NCI-H510A treated with DMSO at 0.1 percent for 48 hours (cell line): ENCODE data around the gene DDAH1.
A peak's percentile ranks its signal among the peaks of the same experiment; 100 is the strongest.

Source experiments
- DNase-seq: peaks from one replicate; lab custom pipeline; 2025; lab: John Stamatoyannopoulos, UW

Gene DDAH1

DNA sequence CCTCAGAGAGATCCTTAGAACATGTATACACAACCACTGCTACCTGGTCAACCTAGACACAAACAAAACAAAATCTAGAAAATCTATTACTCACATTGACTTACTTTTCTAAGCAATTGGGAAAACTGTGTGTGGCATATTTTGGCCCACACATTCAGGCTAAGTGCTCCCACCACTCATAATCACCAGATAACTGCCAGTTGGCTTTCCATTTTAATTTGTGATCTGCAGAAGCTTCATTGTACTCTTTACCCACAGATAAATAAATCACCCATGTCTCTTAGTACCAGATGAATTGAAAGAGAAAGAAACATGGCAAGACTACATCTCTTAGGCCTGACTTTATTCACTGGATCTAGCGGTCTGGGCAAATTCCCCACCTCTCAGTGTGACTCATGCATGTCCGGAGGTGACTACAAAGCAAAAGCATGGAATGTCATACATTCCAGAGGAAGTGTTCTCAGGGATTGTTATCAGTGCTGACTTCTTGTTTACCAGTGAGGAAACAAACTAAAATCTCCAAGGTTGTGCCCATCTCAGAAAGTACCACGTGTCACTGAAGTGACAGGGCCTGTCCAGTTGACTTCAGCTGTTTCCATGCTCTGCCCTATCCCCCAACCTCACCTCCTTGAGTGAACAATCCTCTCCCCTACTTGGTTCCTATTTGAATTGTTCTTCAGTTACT lies 136.1 kb downstream of the DDAH1 start:
- DNase-seq, result no peak

DNA sequence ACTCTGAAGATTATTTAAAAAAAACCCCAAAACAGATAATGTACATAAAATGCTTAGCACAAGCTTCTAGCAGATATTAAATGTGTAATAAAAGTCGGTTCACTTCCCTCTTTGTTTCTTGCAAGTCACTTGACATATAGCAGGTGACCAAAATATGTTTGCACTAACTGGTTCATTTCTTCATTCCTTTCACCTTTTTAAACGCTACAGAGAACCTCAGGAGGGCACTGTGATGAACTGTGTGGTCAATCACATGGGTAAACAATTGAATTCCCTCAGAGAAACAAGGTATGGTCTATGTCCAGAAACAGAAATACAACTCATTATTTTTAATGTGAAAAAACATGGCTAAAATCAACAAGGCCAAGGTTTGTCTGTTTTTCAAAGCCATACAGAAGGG lies 137.2 kb downstream of the DDAH1 start:
- no peak for DNase-seq

DNA sequence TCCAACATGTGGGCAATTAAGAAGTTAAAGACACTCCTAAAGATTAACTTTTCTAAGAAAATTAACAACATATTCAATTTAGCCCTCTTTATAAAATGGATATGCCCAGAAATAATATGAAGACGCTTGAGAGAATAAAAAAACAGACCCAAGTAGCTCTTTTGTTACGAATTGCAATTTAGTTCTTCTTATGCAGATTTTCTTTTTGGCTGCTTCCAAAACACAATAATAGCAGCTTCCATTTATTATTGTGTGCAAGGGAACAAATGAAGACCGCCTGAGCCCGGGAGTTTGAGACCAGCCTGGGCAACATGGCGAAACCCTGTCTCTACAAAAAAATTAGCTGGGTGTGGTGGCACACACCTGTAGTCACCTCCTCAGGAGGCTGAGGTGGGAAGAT lies 138.1 kb downstream of the DDAH1 start:
- DNase-seq, result no peak

DNA sequence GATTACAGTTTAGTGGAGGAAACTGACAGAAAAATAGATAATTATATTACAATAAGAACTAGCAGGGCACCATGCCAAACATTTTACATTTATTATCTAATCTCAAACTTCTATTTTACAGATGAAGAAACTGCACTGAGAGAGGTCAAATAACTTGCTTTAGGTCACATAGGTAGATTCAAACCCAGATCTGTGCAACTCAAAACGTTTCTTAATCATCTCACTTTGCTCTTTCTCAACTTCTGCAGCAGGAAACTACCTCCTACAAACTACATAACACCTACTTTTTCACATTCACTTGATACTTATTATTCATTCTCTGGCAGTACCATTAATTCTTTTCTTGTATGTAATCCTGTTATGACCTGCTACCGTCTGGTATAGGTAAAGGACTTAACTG lies 138.6 kb downstream of the DDAH1 start:
- no peak for DNase-seq

DNA sequence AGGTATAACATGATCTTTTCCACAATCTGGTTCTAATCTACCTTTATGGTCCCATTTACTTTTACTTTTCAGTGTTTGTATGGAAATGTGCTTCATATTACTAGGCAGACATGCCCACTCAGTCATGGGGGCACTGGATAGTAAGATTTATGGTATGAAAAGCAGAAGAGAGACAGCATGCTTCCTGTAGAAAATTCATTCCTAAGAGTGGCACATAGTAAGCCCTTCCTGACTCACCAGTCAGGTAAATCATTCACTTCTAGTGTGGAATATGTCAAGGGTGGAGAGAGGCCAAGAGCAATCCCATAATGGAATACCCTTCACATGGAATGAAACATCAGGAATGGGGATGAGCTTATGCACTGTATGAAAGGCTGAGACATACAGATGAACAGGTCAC lies 139.0 kb downstream of the DDAH1 start:
- DNase-seq, result no peak

DNA sequence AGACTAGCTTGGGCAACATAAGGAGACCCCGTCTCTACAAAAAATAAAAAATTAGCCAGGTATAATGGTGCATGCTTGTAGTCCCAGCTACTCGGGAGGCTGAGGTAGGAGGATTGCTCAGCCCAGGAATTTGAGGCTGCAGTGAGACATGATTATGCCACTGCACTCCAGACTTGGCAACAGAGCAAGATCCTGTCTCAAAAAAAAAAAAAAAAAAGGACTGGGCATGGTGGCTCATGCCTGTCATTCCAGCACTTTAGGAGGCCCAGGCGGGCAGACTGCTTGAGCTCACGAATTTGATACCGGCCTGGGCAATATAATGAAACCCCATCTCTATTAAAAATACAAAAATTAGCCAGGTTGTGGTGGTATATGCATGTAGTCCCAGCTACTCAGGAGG lies 141.2 kb downstream of the DDAH1 start:
- no peak for DNase-seq

DNA sequence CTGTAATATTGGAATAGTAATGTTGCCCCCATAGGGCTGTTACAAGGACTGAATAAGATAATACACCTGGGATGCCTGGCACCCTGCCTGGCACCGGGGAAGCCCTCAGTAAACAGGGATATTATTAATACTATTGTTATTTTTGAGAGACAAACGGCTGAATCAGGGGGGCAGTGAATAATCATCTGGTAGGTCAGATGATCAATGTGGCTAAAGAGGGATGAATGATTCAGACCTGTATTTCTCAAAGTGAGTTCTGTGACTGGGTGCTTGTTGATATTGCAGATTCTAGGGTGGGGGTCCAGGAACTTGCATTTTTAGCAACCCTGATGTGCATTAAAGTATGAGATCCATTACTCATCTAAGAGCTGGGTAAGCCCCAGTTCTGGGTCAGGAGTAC lies 142.3 kb downstream of the DDAH1 start:
- DNase-seq, result no peak

DNA sequence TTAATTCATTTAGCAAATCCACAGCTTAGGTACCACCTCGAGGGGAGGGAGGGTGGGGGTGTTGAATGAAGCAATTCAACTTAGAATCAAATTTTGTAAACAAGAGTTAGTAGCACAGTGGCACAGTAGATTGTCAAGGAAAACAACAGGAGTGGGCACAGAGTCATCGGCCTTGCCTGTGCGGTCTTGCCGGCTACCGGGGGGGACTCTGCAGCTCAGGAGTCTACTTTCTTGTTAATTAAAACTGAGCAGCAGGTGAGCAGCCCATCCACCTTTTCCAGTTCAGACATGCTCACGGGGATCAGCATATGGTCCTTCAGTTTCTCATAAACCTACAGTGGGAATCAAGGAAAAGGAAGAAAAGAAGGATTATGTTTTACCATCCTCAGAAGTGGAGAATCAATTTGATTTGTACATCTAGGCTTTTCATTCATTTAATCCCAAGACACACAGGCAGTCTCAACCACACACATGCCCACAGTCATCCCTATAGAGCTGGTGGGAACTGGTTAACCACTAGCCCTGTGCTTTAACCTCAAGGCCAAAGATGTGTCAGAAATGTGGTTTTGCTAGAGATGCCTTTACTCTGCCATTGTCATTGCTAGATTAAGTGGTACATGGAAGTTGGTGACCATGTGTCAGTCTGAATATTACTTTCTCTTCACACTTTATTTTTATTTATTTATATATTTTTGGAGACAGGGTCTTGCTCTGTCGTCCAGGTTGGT lies 143.6 kb downstream of the DDAH1 start:
- DNase-seq, result no peak

DNA sequence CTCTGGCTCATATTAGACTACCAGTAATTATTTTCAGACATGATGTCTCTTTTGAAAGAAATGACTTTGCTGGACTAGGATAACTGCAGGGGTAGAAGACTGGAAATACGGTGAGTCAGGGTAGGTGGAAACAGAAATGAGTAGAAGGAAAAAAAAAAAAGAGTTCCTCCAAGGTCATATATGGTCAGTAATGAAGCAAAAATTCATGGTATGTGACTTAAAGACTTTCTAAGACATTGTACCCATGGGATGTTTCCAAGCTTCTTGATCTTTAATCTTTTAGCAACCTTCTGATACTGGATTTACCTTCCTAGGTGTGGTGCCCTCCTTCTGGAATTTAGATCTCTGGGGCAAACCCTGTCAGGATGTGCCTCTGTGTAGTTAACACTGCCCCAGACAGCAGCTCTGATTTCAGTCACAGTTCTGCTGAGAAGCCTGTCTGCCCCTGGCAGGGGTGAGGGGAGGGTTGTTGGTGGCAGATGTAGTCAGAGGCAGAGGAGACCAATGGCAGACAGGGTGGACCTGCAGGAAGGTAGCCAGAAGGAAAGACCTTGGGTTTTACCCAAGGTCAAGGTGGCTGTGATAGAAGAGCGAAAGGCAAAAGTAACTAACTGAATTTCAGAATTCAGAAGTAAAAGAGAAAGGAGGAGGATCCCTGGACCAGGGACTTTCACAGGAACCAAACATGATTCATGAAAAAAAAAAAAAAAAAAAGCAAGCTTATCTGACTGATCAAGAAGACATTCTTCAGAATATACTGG lies 144.4 kb downstream of the DDAH1 start:
- DNase-seq, result no peak

DNA sequence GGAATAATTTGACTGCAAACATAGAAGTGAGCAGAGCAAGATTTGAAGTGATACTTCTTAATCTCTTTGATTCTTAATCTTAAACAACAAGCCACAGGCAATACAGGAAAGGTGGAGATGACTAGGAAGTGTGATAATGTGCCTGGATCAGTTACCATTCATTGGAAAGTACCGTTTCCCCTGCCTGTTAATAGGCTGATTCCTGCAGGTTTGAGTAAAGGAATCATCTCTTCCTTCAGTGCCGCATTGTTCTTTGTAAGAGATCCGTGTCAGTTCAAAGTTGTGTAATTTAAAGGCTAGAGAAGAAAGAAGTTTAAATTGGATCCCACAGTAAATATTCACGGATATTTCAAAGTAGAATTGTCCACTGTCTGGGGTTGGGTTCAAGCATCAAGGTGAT lies 145.0 kb downstream of the DDAH1 start:
- DNase-seq, result no peak

DNA sequence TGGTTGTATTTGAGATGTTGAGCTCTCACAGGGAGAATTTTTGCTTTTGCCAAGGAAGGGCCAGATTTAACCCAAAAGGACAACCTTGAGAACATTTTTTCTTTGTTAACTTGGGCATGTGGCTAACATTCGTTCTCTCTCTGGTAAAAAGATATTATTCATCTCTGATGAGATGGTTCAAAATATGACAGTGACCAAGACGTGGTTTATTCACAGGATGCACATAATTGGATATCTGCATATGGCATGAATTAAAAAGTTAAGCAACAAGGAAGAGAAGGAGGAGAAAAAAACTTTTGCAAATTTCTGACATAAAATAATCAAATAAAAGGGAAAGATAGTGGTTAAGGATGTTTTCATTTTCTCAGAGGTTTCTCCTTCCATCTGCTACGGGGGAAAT lies 145.5 kb downstream of the DDAH1 start:
- DNase-seq, result no peak

DNA sequence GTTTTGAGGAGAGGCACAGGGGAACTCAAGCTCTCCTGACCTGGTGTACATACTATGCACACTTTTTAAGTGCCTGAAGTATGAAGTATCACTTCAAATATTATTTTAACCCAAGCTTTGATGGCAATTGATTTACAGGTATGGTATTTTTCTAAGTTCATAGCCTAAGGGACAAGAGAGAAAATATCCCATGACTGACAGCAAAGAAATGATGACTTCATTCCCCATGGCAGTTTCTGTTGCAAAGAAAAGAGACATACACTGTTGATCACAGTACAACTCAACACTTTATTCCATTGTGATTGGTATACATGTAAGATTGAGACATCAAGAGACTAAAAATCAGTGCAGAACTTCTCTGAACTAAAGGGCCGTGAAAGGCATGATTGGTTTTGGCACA lies 146.7 kb downstream of the DDAH1 start:
- no peak for DNase-seq

DNA sequence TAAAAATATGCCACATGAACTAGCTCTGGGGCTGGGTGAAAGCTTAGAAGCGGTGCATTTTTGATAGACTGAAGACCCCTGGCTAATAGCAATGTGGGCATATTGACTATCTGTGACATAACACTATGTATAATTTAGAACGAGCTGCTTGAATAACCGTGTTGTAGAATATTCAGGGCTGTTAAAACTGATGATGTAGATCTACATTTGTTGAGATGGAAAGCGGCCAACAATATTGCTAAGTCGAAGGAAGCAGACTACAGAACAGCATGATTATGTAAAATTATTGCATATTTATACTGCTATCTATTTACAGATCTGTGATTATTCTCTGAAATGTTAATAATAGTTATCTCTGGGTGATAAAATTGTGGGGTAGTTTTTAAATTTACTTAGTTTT lies 147.4 kb downstream of the DDAH1 start:
- DNase-seq, result no peak

DNA sequence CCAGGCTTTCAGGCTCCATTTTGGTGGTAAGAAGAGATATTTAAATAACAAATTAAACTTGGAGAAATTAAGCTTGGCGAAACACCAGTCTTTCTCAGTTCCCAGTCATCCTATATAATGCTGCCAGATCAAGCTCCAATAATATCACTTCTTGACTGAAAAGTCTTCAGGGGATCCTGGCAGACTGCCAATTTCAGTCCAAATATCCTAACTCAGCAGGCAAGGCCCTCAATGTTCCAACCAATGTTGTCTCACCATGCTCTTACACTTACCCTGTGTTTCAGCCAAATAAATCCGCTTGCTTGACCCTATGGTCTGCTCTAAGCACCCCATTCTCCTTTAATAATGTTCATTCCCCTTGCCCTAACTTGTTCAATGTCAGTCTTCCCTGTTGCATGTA lies 148.6 kb downstream of the DDAH1 start:
- DNase-seq, result no peak

DNA sequence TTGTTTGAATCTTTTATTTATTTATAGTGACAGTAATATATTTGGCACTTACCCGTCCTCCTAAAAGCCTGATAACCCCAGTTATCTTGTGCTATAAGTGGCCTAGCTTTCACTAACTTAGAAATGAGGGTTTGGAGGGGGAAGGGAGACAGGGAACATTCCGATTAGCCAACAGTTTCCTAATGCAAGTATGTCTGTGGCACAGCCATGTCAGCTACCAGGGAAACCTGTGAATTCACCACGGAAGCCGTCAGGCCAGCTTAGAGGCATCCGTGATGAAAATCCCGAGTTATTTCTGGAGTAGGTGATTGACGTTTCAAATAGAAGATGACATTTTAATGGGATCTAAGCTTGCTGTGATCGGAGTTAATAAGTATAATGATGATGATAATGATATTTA lies 149.2 kb downstream of the DDAH1 start:
- DNase-seq, result no peak

DNA sequence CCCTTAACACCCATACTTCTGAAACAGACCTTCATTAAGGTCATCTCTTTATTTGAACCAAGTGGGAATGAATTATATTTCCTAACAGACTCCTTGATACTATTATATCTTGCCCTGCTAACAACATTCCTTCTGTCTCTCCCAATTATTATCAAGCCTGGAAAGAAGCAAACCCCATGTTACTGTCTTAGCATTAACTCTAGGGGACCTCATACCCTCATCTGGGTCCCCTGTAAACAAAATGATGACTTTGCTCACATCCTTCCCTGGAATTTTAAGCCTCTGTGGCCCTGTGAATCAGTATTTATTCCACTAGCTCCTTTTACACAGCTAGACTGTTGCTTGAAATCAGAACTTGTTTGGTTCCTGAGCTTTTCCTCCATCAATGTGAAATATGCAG lies 150.2 kb downstream of the DDAH1 start:
- no peak for DNase-seq

DNA sequence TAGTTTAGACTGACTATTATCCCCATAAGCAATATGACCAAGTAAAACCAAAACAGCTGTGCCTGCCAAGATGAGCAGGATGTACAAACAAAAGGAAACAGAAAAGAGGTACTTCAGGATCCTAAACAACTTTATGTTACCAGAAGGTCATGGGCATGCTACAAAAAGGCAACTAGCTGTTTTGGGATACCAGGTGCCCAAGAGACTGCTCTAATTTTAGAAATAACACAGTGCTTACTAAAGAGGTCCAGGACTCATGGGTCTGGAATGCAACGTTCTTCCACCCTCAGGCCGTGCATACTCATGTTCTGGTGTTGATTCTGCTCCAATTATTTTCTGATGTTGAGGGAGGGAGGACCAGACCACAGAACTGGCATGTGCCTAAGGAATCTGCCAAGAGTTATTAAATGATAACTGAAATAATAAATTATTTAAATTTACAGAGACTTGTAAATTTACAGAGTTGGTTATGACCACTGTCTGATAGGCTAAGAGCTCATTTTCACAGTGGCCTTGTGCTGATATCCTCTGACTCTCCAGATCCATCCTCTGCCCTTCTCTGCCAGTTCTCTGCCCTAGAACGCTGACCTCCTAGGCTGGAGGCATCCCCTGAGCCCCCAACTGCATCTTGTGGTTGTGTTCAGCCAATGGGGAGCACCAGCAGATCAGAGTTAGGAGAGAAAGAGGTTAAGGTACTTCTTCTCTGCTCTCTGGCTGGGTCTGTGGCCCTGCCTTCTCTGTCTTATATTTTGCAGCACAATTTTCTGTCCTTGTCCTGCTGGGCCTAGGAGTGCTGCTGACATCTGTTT lies 150.9 kb downstream of the DDAH1 start:
- DNase-seq, result peak; percentile 31

DNA sequence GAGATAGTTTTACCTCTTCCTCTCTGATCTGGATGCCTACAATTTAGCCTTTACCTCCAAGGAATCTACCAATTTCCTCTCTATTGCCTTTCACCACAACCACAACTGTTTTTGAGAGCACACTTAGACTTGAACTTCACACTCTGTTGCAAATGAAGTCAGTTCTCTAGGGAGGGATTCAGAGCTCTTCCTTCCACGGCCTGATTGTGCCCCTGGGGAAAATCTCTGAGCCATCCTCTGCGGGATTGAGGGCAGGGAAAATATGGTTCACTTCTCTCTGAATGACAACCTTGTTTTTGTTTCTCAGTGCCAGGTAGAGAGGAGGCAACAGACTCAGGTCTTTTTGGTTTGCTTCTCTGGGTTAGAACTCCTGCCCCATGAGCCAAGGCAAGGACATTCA lies 153.1 kb downstream of the DDAH1 start:
- no peak for DNase-seq

DNA sequence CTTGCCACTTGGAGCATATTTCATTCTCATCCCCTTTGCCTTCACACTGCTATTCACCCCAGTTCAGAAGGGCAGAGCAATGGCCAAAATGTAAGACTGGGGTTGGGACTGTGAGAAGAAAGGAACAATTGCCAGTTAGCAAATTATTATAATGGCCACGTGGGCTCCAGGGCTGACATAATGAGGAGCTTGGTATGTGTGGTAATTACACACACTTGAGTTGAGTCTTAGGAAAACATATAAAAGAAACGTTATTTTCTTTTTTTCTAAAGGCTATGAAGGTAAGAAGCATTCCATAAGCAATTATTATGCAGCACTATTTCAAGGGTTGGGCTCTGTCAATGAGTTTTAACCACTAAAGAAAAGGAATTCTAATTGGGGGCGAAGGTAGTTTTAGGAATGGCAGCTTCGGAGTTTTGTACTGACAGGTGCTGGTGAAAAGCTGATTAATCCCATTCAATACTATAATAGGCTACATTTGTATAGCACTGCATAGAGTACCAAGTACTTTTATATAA lies 156.1 kb downstream of the DDAH1 start:
- DNase-seq, result no peak

DNA sequence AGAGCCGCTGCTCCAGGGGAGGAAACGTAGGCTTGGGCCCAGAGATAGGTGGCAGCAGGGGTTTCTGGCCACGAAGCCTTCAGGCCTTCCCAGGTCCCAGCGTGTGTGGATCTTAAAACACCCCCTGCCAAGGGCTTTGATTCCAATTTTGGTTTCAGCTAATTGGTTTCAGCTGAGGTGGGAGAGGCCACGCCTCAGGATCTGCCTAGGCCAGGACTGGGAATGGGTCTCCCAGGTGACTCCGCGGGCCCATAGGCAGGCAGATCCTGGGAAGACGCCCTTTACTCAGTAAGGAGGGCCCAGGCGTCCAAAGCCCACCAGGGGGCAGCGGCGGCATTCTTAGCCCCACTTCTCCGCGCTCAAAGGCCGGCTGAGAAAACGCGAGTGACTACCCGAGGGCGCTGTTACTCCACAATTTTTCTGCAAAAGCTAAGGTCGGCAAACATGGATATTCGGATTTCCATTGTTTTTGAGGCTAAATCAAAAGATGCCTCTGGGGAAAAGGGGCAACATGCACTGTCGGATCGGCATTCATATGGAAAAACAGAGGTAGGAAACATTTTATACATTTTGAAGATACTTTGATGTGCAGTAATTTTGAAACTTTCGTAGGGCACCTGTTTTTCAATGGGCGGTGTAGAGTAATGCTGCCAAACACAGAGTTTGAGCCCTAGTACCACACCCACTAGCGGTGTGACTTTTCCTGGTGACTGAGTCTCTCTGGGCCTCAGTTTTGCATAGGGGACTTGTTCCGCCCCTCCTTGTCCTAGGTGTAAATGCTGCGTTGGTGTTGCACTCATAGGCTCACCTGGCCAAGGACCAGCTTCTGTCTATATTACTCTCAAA lies 156.7 kb downstream of the DDAH1 start:
- DNase-seq, result peak; percentile 85

DNA sequence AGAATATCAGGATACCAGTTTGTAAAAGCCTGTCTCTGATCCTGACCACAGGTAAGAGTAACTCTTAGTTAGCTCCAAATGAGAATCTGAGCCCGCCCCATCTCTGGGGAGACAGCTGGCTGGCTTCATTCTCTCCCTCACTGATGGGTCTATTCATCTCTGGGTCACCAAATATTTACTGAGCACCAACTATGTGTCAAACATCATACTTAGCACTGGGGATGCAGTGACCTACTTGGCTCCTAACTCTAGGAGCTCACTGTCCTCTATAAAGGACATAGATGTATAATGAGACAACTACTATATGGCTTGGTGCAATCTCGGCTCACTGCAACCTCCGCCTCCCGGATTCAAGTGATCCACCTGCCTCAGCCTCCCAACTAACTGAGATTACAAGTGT lies 158.7 kb downstream of the DDAH1 start:
- DNase-seq, result no peak
